Stimulated activated CD8-positive, alpha-beta memory T cell treated with anti-CD3 and anti-CD28 coated beads, Interleukin-12 subunit alpha, Interleukin-12 subunit beta, amount 100 ng/mL, for 1 hour (primary cell): Measurements from ENCODE around the gene GFRA1.
"Not testable (repeated sequence)": the region's sequence is repeated elsewhere in the genome, so short reads cannot be mapped to it uniquely, and the experiment has no call there.

Source experiments
- DNase-seq: peaks from one replicate; pipeline ENCODE4 v3.0.0-alpha.2; 2020; ENCODE audit warnings: low read depth

The GFRA1 gene

DNA sequence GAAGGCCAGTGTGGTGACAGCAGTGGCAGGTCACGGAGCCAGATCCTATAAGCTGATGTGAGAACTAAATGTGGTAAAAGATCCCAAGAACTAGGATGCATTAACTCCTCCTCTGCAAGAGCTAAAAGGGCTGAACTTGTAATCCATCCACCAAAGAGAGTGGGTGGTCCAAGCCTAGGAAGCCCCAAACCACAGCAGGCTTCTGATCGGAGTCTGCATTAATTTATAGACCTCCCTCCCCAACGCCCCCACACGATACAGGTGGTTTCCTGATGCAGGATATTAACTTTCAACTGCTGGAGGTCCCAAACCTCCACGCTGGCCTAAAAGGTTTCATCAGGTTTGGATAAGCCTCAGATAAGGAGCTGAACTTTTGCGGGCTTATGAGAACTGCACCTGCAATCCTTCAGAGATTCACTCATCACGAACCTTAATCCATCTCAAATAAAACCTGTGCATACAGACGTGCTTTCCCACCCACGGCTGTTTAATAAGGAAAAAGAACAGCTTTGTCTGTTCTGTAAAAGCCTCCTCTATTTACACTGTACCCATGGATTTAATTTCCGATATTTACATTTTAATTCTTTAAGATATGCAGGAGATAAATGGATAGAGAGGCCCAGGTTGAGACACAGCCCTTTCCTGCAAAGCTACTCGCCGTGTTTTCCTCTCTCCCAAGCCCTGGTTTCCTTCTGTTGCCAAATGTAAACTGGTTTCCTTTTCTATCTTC, 74.9 kb downstream of the GFRA1 start:
- DNase-seq, result no peak

DNA sequence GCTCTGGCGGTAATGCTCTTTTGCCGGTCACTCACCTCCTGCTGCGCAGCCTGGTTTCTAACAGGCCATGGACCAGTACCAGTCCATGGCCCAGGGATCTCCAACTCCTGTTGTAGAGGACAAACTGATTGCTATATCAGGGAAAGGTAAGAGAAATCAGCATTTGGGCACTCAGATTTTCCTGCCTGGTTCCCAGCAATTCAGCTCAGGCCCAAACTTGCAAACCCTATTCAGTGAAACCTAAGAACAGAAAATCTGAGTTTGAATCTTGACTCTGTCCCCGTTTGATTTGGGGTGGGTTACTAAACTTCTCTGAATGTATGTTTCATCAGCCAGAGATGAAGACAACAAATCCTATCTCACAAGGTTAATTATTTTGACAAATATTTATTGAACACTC, 77.4 kb downstream of the GFRA1 start:
- DNase-seq, result no peak

DNA sequence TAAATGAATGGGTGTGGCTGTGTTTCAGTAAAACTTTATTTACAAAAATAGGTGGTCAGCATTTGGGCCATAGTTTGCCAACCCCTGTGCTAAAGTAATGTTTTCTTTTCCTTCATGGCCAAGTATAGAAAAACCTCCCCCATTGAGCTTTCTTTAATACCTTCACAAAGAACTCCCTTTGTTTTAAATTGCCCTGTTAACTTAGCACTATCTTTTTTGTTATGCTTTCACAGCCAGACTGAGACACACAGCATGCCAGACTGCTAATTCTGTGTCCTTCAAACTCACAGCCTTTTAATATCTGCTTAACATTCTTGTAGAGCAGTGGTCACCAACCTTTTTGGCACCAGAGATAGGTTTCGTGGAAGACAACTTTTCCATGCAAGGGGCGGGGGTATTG, 78.0 kb downstream of the GFRA1 start:
- DNase-seq, result no peak

DNA sequence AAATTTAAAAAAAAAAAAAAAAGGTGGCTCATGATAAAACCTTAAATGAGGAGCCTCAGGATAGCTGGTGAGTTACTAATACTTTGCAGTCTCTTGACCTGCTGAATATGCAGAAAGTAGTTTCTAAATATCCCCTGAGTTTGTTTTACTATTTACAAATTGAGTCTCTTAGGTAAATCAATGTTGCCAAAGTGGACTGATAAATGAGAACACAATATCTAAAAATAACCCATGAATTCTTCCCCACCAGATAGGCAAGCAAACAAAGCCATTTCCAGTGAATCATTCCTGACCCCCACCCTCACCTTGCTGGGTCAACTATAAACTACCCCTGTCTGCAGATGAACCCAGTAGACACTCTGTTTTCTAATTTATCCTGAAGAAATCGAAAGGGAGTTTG, 78.9 kb downstream of the GFRA1 start:
- DNase-seq, result no peak

DNA sequence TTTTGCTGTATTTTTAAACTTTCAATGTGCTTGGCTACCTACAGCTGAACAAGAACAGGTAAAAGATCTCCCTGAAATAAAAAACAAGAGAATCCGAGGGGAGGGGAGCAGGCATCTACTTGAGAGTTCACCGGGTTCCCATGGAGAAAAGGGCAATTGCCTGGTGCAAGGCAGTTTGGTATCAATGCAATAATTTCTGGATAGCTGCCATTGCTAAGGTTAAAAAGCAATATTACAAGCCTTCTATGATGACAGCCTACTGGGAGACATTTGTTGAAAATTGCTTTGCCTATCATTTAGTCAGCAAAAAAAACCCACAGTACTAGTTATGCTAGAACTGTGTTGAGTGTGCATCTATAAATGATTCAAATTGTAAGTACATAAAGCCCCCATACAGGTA, 82.1 kb downstream of the GFRA1 start:
- no peak for DNase-seq

DNA sequence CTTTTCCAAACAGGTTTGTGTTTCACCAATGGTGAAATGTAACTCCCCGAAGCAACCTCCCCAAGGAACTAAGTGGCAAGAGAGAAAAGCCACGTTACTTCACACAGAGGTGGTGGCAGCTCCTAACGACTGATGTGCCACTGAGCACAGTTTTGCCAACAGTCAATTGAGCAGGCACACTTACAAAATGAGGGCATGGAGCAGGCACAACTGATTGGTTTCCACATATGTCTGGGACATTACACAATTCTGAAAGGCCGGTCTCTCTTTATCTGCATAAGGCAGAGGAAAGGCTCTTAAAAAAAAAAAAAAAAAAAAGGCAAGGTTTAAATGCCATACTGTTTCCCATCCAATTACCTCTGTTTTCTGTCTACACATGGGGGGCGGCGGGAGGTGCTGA, 86.7 kb downstream of the GFRA1 start:
- no peak for DNase-seq

DNA sequence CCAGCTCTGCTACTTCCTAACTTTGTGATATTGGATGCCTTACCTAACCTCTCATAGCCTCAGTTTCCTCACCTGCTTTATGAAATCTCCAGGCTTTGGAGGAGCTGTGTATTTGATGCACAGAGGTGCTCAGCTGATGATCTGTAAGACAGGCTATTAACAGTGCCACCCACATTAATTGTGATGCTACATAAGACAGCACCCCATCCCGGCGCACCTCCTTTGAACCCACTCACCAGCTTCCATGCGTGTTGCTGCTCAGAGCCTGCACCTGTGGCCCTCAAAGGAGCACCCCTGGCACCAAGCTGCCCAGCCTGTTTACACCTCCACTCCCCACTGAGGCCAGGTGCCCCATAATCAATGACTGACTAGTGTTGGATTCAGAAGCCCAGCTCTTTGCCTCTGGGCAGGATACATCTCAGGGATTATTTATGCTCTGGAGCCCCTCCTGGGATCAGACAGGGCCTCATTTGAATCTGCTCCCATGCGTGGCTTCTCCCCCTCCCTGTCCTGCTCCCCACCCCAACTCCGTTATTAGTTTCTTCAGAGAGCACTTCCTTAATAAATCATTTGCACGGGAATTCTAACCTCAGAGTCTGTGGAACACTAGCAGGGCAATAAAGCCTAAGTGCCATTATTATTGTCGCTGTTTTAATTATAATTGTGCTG, 87.7 kb downstream of the GFRA1 start:
- DNase-seq, result no peak

DNA sequence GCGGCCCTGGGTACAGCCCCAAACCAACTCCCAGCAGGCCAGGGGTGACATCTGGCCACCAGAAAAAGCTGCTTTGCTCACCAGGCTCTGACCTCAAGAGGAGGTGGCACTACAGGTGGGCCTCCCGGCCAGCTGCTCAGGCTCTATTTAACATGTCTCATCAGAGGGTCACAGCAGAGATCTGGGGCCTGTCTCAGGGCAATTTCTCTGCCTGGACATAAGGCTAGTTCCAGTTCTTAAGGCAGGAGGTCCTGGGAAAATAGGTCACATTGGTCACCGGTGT, 88.6 kb downstream of the GFRA1 start:
- no peak for DNase-seq

DNA sequence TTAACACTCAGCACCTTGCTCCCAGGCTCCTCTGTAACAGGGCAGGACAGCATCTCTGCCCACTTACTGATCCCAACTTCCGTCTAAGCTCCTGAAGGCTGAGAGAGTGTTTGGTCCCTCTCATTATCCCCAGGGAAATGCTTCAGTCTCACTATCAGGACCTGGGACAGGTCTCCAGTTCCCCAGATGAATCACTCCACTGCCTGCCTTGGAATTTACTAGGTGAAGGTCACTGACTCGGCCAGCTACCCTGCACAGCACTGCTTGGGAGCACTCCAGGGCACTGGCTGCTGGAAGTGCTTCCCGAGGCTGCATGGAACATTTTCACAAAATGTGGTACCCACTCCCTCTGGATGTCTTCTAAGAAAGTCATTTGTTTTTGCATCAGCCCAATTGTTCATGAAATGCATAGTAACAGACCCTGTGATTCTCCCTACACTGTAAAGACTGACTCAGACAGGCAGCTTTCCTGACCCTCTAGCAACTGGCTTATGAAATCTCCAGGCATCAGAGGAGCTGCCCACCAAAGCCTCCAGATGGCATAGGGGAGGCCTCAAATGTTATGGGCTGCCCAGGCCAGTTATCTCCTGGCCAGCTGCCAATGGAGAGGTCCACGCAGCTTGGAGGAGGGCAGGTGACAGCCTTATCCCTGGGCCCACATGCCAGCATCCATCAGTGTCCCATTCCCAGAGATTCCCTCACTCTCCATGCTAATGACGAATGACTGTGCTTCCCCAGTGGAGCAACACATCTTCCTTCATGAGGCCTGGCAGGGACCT, 89.1 kb downstream of the GFRA1 start:
- DNase-seq, result no peak

DNA sequence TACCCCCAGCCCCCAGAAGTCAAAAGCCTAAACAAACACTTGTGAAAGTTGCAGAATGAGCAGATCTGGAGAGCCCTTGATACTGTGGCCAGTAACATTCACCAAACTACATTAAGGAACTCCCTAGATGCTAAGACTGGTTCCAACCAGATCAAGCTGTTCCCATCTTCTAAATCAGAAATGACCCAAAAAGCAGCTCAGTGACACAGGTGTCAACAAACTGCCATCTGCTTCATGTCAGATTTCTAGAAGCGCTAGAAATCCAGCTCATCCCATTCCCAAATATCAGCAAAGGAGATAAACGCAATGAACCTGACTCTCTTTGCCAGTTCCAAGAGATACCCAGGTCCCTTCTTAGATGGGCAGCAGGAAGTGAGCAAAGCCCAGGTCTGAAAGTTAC, 90.6 kb downstream of the GFRA1 start:
- DNase-seq, result no peak

DNA sequence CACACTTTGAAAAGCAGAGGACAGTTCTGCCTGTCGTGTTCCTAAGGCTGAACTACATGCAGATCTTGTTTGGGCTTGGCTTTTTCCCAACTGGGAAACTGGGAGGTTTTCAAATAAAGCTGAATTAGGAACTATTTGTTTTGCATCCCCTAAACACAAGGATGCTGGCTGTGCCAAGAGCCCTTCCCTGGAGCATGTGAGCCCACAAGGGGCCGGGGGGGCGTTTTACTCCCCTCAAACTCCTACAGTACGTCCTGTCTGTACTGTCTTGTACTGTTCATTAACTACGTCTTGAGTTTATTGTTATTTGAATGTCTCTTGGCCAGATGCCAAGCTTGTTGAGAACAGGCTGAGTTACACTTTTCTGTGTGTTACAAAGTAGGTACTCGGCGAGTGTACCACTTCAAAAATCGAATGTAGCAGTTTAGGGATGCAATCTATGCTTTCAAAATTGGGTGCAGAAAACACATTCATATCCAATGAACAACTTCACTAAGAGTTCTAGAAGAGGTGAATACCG, 94.9 kb downstream of the GFRA1 start:
- no peak for DNase-seq

DNA sequence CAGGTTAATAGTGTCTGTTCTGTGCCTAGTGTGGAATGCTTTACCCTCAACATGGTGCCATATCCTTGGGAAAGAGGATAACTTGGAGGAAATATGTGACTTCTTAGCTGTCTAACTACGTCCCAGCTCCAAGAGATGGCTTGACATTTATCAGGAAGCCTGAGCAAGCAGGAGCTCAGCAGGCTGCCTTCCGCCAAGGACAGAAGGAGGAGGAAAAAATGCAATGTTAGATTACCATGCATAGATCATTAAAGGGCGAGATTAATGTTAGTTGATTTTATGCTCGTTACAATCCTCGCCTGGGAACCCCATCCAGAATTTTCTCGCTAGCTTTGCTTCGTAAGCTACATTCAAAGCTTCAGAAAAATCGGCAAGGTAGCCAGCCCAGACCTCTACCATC, 97.8 kb downstream of the GFRA1 start:
- no peak for DNase-seq

DNA sequence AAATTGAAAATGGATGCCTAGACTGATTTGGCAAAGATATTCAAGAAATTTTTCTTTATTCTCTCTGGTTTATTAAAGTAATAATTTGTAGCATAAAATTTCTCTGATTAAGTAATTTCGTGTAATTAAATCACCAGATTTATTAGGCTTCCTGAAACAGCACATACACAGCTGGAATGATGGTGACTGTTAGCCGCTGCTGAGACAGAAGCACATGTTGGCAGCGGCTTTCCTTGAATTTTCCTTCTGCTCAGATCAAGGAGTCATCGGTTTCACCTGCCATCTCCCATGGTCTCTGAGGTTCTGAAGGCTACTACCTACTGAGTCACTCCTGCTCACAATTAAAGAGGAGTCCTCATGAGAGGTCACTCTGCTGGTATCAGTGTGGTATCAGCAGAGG, 101.5 kb downstream of the GFRA1 start:
- no peak for DNase-seq

DNA sequence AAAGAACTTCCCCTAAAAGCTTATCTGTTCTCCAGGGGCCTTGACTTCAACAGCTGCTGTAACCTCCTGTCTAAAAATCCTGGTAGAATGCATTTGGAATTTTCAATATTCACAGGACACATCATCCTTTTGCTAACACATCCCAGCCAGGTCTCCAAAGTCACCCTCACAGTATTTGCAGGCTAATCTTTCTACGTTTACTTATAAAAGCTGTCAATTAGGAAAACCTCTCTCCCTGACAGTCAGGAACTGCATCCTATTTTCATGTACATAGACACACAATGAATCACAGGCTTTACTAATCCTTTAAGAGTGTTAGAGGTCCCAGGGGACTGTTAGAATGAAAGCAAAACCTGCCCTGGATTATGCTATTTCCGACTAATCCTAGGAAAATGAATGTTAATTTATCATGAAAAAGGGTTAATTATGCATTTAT, 102.2 kb downstream of the GFRA1 start:
- DNase-seq, result no peak

DNA sequence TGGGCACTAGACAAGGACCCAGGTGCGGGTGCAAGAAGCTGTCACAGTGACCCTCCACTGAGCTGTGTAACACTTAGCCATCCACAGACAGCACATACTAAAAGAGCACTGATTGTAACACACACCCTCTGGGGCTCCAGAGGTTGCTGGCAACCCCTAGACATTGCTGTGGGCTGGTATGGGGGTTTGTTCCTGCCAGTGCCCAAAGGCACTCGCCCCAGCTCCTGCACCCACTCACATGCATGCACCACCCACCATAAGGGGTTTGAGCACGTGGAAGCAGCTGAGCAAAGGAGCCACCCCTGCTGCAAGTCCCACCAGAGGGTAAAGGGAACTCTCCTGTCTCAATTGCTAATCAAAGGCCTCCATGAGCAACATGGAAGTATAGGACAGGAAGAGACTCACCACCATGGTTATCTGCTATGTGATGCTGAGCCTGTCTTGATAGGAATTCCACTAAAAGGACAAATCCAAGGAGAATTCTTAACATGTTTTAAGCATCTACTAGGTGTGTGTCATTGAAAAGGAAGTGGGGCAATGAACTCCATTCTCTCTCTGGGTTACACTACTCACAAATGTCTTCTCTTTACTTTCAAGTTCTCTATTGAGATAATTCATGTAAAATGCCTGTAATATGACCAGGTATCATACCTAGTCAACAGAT, 103.1 kb downstream of the GFRA1 start:
- no peak for DNase-seq

DNA sequence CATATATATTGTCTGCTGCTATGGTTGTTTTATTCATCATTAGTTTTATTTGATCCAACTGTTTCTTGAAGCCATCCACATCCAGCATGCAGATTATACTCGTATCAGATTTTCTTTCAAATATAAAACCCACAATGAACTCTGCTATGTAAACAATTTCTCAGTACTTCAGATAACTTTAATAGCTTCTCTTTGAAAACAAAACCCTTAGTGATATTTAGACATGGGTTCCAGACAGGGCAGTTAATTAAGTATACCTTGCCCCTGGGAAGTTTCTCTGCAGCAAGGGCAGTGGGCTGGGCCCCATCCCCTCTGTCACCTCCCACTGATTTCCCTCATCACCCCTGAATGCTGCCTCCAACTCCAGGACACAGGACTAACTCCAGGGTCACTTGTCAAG, 104.3 kb downstream of the GFRA1 start:
- DNase-seq, result no peak

DNA sequence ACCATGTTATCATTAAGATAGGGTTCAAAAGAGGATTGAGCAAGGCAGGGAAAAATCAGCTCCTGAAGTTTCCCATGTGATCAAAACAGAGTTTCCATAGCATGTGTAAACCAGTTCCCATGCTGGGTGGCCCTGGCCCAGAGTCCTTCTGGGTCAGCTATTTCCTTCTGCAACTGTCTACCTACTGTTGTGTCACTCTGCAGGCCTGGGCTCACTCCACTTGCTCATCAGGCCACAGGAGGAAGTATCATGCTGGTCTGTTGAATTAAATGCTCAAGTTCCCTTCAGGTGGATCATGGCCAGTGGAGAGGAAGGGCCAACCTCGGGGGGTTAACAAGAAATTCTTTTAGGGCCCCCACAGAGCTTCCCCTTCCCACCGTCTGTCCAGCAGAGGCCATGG, 104.7 kb downstream of the GFRA1 start:
- no peak for DNase-seq

DNA sequence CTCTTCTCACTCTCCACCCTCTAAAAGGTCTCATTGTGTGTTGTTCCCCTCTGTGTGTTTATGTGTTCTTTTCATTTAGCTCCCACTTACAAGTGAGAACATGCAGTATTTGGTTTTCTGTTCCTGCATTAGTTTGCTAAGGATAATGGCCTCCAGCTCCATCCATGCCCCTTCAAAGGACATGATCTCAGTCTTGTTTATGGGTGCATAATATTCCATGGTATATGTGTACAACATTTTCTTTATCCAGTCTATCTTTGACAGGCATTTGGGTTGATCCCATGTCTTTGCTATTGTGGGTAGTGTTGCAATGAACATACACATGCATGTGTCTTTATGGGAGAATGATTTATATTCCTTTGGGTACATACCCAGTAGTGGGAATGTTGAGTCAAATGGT, 107.1 kb downstream of the GFRA1 start:
- DNase-seq, result not testable (repeated sequence)

DNA sequence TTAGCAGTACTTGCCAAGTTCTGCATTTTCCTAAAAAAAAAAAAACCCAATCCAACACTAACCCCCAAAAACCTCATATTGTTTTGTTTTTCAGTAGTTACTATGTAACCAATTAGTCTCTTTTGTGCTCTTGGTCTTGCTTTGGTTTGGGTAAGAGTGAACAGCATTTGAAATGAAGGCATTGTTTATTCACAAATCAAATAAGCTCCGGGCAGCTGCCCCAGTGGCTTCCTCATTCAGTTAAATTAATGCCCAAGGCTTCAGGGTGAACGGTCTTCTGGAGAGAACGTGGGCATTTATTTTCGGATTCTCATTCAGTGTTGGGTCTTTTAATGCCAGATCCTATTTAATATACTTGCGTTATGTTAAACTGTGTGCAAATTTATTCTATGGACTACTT, 108.7 kb downstream of the GFRA1 start:
- no peak for DNase-seq

DNA sequence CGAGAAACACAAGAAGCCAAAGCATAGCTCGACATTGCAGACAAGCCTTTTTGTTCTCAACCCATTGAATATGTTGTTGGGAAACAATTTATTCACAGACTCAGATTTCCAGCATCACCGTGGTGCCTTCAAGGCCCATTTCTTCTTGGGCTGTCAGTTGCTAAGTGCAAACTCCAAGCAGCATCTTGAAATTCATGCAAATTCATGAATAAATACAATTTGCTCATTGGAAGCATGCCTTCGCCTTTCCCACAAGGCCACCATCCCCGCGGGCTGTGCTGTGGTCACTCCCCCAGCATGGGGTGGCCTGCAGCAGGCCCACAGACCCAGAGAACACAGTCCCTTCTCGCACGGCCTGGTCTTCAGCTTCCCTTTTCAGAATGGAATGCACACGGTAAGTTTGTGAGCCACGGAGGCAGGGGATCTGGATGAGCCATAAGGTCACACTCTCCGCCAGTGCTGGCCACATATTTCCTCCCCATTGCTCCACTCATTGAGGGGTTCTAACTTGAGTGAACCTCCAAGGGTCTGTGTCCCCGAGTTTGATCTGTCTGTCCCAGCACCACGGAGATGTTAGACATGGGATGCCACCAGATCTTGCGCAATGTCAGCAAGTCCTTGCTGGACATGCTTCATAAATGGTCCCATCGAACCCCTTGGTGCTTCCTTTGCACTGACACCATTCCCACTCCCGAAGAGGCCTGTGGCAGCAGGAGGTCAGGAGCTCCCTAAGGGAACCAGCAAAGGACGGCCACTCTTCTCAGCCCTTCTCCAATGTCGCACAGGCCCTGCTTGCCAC, 109.5 kb downstream of the GFRA1 start:
- no peak for DNase-seq

DNA sequence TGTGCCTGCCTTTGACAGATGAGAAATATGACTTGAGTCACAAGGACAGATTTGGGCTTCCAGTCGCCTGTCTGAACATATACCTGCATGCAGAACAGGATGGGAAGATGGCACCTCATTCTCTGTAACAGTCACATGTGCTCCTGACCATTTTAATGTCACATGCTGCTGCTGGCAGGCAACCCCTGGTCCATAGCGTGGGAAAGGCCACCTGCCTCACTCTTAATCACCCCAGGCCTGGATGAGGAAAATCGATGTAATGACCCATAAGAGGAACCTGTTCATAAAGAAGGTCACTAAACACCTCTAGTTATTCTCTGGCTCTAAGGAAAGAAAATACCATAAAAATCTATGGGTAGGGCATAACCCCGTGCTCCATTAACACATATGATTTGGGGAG, 110.2 kb downstream of the GFRA1 start:
- no peak for DNase-seq

DNA sequence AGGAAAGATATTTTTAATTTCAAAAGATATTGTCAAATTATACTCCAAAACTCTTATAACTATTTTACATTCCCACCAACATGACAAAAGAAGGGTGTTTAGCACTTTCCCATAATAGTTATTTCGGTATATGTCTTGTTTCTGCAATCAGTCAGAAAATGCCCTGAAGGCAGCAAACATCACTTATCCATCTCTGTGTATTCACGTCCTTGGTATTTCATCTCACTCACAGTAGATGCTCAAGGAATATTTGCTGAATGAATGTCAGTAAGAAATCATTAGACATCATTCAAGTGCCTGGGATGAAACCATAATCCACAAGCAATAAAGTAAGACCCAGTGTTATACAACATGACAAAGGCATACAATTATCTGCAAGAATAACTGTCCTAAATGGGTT, 112.7 kb downstream of the GFRA1 start:
- no peak for DNase-seq
